CD4-positive, alpha-beta T cell treated with Interleukin-21 for 1 hour (primary cell): ENCODE data around the gene SP4.

Experiments used
- DNase-seq: peaks from one replicate; pipeline ENCODE4 v3.0.0-alpha.2; 2020

Gene SP4

GRCh38 chr7:21448974-21449373, 21.1 kb downstream of the SP4 start:
- DNase-seq: no peak

DNA sequence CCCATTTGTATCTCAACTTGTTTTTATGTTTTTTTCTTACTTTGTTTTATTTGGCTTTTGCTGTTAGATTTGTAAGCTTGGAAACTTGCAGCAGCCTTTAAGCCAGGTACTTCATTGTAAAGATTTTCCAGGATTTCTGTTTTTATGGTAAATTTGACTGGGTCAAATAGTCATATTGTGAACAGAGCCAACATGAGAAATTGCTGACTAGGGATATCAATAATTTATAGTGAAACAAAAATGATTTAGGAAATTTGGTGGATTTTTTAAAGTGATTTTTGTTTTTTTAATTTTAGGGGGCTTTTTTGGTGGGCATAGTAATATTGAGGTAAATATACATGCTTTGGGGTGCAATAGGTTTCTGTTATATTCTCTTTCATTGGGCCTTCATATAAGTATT, 22.2 kb downstream of the SP4 start:
- no peak for DNase-seq

DNA sequence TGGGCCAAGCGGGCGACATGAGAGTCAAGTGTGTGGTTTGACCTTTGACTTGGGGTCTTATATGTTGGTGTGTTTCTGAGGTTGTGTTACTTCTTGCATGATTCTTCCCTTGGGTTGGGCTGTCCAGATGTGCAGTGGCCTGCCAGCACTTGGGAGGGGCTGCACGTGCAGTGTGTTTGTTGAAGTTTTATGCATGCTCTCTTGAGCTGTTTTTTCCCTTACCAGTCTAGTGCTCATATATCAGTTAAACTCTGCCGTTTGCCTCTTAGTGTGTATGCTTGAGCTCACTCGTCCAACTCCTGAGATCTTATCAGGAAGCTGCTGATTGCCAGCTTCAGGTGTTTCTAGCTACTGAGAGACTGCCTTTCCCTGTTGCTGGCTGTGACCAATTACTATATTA, 23.1 kb downstream of the SP4 start:
- DNase-seq: no peak

GRCh38 chr7:21454182-21454581, 26.3 kb downstream of the SP4 start:
- DNase-seq: no peak

DNA sequence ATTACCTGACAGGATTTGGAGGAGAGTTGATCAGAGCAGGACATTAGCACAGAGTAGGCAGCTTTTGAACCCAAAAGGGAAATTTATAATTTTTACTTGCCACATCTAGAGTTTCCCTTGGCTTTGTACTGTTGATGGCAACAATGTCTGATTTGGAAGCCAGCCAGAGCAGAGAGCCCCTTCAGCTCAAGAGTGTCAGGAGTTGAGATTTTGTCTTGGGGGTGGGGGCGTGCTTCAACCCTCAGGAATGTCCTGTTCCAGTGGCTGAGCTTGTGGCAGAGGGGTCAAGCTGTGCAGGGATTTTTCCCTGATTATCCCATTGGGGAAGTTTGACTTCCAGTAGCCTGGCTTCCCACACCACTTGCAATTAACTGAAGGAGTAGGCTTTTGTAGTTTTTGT, 27.0 kb downstream of the SP4 start:
- DNase-seq: no peak

DNA sequence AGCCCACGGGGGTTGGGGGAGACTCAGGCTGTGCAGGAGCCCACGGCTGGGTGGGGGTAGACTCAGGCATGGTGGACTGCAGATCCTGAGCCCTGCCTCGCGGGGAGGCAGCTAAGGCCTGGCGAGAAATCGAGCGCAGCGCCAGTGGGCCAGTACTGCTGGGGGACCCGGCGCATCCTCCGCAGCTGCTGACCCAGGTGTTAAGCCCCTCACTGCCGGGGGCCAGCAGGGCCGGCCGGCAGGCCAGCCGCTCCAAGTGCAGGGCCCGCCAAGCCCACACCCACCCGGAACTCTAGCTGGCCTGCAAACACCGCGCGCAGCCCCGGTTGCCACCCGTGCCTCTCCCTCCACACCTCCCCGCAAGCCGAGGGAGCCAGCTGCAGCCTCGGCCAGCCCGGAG, 33.4 kb downstream of the SP4 start:
- no peak for DNase-seq

GRCh38 chr7:21462081-21462480, 34.2 kb downstream of the SP4 start:
- DNase-seq: no peak

- no peak for DNase-seq
These were observed 35.6 kb downstream of the SP4 start for GRCh38 chr7:21463524-21463923.

- DNase-seq: no peak
These were observed 41.1 kb downstream of the SP4 start for GRCh38 chr7:21468969-21469368.

DNA sequence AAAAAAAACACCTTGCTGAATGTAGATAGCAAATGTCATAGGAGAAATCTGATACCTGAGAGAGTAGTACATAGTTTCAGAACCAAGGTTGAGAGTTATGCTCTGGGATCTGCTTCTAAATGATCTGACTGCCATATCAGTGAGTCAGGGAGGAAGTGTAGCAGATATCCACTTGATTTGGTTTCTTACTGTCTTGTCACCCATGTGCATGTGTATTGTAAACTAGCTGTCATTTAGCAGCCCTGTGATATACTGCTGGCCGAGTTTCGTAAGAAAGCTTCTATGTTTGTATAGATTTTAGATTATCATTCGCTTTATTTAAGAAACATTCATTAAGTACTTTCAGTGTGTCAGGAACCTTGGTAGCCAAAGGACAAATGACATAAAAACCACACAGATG, 42.0 kb downstream of the SP4 start:
- DNase-seq: no peak

- DNase-seq: no peak
These were observed 44.1 kb downstream of the SP4 start for GRCh38 chr7:21472029-21472428.

DNA sequence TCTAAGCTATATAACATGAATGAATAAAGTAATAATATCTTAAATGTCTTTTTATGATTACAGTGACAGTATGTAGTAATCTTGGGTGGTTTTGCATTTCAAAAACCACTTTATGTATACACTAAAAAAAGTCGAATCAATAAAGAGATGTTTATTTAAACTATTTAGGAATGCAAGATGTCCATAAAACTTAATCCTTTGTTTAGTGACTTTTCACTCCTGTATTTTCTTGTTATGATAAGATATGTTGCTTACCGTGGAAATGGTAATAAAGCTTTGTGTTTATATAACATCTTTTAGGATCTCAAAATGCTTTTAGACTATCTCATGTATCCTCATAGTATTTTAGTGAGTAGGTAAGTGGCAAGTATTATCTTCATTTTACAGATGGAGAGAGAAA, 48.5 kb downstream of the SP4 start:
- no peak for DNase-seq

GRCh38 chr7:21480693-21481403, 53.0 kb downstream of the SP4 start:
- no peak for DNase-seq

GRCh38 chr7:21486511-21486910, 58.6 kb downstream of the SP4 start:
- no peak for DNase-seq

- DNase-seq: no peak
These were observed 67.8 kb downstream of the SP4 start for GRCh38 chr7:21495731-21496130.

- DNase-seq: no peak
These were observed 69.2 kb downstream of the SP4 start for GRCh38 chr7:21497072-21497471.

DNA sequence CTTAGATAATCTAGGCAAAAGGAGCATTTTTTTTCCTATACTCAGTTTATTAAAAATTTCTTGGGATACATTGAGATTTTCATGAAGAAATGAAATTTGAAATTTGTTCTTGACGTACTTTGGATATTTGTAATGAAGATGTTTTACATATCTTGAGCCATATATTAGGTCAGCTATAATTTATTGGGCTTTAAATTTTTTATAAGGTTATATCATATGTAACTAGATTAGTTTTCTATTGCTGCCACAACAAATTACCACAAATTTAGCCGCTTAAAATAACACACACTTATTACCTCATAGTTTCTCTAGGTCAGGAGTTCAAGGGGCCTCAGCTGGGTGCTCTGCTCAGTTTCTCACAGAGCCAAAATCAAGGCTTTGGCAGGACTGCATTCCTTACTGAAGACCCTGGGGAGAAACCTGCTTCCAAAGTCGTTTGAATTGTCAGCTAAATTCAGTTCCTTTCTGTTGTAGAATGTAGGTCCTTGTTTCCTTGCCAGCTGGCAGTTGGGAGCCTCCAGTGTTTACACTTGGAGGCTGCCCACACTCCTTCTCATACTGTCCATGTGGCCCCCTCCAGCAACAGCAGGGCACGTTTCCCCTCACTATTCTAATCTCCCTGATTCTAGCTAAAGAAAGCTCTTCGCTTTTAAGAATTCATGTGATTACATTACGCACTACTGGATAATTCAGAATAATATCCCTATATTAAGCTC, 72.4 kb downstream of the SP4 start:
- no peak for DNase-seq

DNA sequence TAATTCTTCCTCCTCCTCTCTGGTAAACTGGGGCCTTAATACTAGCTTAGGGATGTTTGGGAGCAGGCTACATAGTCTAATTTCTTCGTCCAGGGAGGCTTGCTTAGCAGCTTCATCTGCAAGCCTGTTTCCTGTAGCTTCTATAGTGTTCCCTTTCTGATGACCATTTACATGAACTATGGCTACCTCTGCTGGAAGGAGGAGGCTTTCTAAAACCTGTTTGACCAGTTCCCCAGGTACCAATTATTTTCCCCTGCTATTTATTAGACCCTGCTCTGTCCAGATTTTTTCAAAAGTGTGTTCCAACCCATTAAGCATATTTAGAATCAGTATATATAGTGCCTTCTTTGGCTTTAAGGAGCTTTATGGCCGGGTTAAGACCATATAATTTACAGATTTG, 76.1 kb downstream of the SP4 start:
- DNase-seq: no peak

DNA sequence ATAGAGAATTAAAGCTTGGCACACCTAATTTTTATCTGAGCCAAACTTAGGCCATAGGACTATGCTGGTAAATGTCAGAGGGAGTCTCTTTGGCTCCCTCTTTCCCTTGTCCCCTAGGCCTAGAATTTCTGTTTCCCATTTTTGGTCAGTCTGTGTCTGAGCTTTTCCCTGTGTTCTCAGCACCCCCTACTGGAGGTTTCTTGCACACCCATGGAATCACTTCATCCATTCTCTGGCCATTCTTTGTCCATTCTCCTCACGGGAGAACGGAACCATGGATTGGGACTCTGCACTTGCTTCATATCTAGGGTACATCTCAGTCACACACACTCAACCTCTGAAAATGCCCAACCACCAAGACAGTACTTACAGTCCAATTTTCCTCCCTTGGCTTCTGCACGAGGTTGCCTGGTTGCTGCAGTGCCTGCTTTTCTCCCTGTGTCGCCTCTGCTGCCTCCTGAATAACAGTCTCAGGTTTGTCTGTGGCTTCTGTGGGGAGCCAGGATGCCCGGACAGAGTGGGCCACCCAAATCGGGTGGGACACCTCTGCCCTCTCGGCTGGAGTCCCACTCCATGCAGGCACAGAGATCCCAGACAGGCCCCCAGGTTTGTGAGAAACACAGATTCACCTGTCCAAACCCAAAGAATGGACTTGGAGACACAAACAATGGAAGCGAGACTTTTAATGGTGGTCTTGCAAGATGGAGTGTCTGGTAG, 79.9 kb downstream of the SP4 start:
- DNase-seq: peak; percentile 38

- DNase-seq: no peak
These were observed 80.7 kb downstream of the SP4 start for GRCh38 chr7:21508538-21508937.

DNA sequence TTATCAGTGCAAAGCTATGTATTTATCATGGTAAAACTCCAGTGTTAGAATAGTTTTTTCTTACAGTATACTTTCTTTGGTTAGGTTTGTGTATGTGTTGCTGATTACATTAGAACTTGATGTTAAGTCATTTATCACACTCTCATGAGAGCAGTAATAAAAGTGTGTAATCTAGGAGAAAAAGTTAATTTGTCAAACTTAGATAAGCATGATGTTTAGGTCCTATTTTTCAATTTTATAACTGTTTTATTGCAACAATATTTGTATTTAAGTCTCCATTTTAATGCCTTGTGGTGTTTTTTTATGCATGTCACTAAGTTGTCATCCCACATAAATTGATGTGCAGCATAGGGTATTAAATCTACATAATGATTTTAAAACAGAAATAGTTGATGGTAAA, 86.2 kb downstream of the SP4 start:
- DNase-seq: no peak

DNA sequence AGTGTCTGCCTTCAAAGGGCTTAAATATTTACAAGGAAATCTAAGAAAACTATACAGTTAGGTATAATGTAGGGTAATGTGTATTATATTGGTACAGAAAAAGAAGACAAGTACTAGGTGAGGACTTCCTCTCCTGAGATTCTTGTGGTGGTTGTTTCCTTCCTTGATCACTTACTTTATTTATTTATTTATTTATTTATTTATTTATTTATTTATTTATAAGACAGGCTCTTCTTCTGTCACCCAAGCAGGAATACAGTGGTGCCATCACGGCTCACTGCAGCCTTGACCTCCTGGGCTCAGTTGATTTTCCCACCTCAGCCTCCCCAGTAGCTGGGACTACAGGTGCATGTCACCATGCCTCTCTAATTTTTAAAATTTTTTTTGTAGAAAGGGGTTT, 96.8 kb downstream of the SP4 start:
- DNase-seq: no peak

GRCh38 chr7:21526007-21526406, 98.1 kb downstream of the SP4 start:
- DNase-seq: peak; percentile 36

GRCh38 chr7:21526448-21526847, 98.6 kb downstream of the SP4 start:
- DNase-seq: no peak
